T-helper 1 cell treated with Interleukin-12 subunit alpha and Interleukin-12 subunit beta and Interleukin-4 antibody, amounts not matched to agents 30 ng/mL and 1 ng/mL, for 36 hours (primary cell): Measurements from ENCODE around the gene MIDN. TPM values are rescaled to one million over a fixed set of nuclear protein-coding genes. Genes with fewer than 3 reads are reported as not detected.
"Not testable (repeated sequence)": the region's sequence is repeated elsewhere in the genome, so short reads cannot be mapped to it uniquely, and the experiment has no call there.

Experiments
- intact Hi-C: fragments of 100-400 bp; cut with micrococcal nuclease; formaldehyde crosslinking; loops from one replicate; pipeline ENCODE4 v1.15.1; 2024
- total RNA-seq: library from RNA; stranded (reverse); gene quantifications from 2 replicates; pipeline ENCODE4 v1.2.3, GENCODE V29; 2022

The MIDN gene
- total RNA-seq: 106 and 107 TPM in 2 replicates

GRCh38 chr19:1248139-1248785 is at the start of gene MIDN:
Gene MIDN (plus strand): TSS chr19:1248583. CDS start chr19:1250297, 1,714 bp downstream.
- intact Hi-C loops: loop anchor here (2.0 to 10.0 kb wide), 4 partner anchors 385 to 586 kb away; partner anchors contain the start of genes RNF126 and TCF3

GRCh38 chr19:1199531-1199930 is 48.9 kb upstream of the MIDN start:
- intact Hi-C loops: no loop called here

GRCh38 chr19:1200614-1201013 is 47.8 kb upstream of the MIDN start:
- intact Hi-C loops: not testable (repeated sequence)

- intact Hi-C loops: loop anchor here (1.0 kb wide), 3 partner anchors 9 to 184 kb away; partner anchors contain the start of genes RNU6-2 and TMEM259
These were observed 43.0 kb upstream of the MIDN start, which contains the start of gene STK11 for GRCh38 chr19:1205114-1206099. Gene STK11 (plus strand): TSS chr19:1205778. CDS start chr19:1206914, 1,136 bp downstream.

GRCh38 chr19:1206150-1206863 is 42.1 kb upstream of the MIDN start:
- intact Hi-C loops: no loop called here

GRCh38 chr19:1206864-1207450 is 41.4 kb upstream of the MIDN start:
- intact Hi-C loops: no loop called here

- intact Hi-C loops: not testable (repeated sequence)
These were observed 39.6 kb upstream of the MIDN start for GRCh38 chr19:1208830-1209229.

- intact Hi-C loops: no loop called here
These were observed 38.2 kb upstream of the MIDN start for GRCh38 chr19:1210227-1210538.

- intact Hi-C loops: no loop called here
These were observed 36.7 kb upstream of the MIDN start for GRCh38 chr19:1211494-1212234.

- intact Hi-C loops: loop anchor here (1.0 kb wide), 1 partner anchor 8 kb away; the partner anchor contains the start of gene STK11
These were observed 34.7 kb upstream of the MIDN start for GRCh38 chr19:1213391-1214286.

GRCh38 chr19:1214299-1214861 is 34.0 kb upstream of the MIDN start:
- intact Hi-C loops: loop anchor here (1.0 kb wide), 1 partner anchor 9 kb away; the partner anchor contains the start of gene STK11

- intact Hi-C loops: loop anchor here (1.0 kb wide), 1 partner anchor 10 kb away; the partner anchor contains the start of gene STK11
These were observed 33.3 kb upstream of the MIDN start for GRCh38 chr19:1214862-1215731.

GRCh38 chr19:1216756-1217155 is 31.6 kb upstream of the MIDN start:
- intact Hi-C loops: no loop called here

GRCh38 chr19:1217366-1217765 is 31.0 kb upstream of the MIDN start:
- intact Hi-C loops: no loop called here

- intact Hi-C loops: no loop called here
These were observed 29.4 kb upstream of the MIDN start for GRCh38 chr19:1218751-1219567.

GRCh38 chr19:1219786-1220476 is 28.5 kb upstream of the MIDN start:
- intact Hi-C loops: no loop called here
